Endothelial cell (in vitro differentiated cells): ENCODE results near the gene TENM4. TPM values are rescaled to one million over a fixed set of nuclear protein-coding genes. Genes with fewer than 3 reads are reported as not detected.
A peak's percentile ranks its signal among the peaks of the same experiment; 100 is the strongest.

Experiments
- DNase-seq: peaks from one replicate; pipeline ENCODE4 v3.0.0; 2021; ENCODE audit warnings: low spot score
- H3K27ac Mint-ChIP-seq: one replicate; pipeline ENCODE4 v1.8.0; 2021; ENCODE audit warnings: mixed read lengths, inconsistent platforms; ENCODE audit not compliant: unreplicated experiment
- H3K27me3 Mint-ChIP-seq: one replicate; pipeline ENCODE4 v1.8.0; 2021; ENCODE audit warnings: mild to moderate bottlenecking, moderate library complexity, mixed read lengths, inconsistent platforms; ENCODE audit not compliant: unreplicated experiment
- H3K36me3 Mint-ChIP-seq: one replicate; pipeline ENCODE4 v1.8.0; 2021; ENCODE audit warnings: mild to moderate bottlenecking, low read depth, mixed read lengths, inconsistent platforms; ENCODE audit not compliant: unreplicated experiment
- H3K4me1 Mint-ChIP-seq: one replicate; pipeline ENCODE4 v1.8.0; 2021; ENCODE audit warnings: mild to moderate bottlenecking, mixed read lengths, inconsistent platforms; ENCODE audit not compliant: unreplicated experiment
- H3K4me3 Mint-ChIP-seq: one replicate; pipeline ENCODE4 v1.8.0; 2021; ENCODE audit warnings: mild to moderate bottlenecking, mixed read lengths, inconsistent platforms; ENCODE audit not compliant: unreplicated experiment
- H3K9me3 Mint-ChIP-seq: one replicate; pipeline ENCODE4 v1.8.0; 2021; ENCODE audit warnings: mixed read lengths, inconsistent platforms; ENCODE audit not compliant: unreplicated experiment
- CTCF ChIP-seq: fragments of 200-600 bp; sonication (generic); IDR thresholded peaks from one replicate; pipeline ENCODE4 v1.5.0; 2021; ENCODE audit warnings: antibody characterized with exemption; ENCODE audit not compliant: unreplicated experiment
- total RNA-seq: library from RNA; stranded (reverse); fragmentation: NEBNext Ultra II Directional; extraction: Animal tissue kit (Norgen Biotek cat#: 25700); gene quantifications from one replicate; pipeline ENCODE4 v1.2.1, GENCODE V29; 2021; ENCODE audit not compliant: unreplicated experiment

TENM4 gene
- total RNA-seq, 1 donor from 2014 or later, result 1.8 TPM

GRCh38 chr11:79060081-79060953, 380.5 kb downstream of the TENM4 start:
- Mint-ChIP-seq H3K27me3 (no peaks in the 10 kb centered on the region), H3K36me3 (no peaks in the 10 kb centered on the region), H3K4me3 (no peak overlapping the region), H3K9me3 (no peaks in the 10 kb centered on the region), H3K4me1 (no peaks in the 10 kb centered on the region), H3K27ac (peak overlapping the region; percentile 48)
- no peak for DNase-seq
- no peak for TF ChIP-seq CTCF

GRCh38 chr11:79059141-79059540, 381.7 kb downstream of the TENM4 start:
- Mint-ChIP-seq H3K36me3 (no peaks in the 10 kb centered on the region), H3K27ac (no peak overlapping the region), H3K4me1 (no peaks in the 10 kb centered on the region), H3K4me3 (no peak overlapping the region), H3K27me3 (no peaks in the 10 kb centered on the region), H3K9me3 (no peaks in the 10 kb centered on the region)
- DNase-seq, result no peak
- no peak for TF ChIP-seq CTCF

GRCh38 chr11:79055856-79056631, 384.8 kb downstream of the TENM4 start:
- H3K9me3 Mint-ChIP-seq, result no peaks in the 10 kb centered on the region
- no peak for DNase-seq
- no peaks in the 10 kb centered on the region for H3K36me3 Mint-ChIP-seq
- no peak overlapping the region for H3K27ac Mint-ChIP-seq
- H3K4me3 Mint-ChIP-seq, result no peak overlapping the region
- no peaks in the 10 kb centered on the region for H3K27me3 Mint-ChIP-seq
- TF ChIP-seq CTCF, result no peak
- H3K4me1 Mint-ChIP-seq, result no peaks in the 10 kb centered on the region

- Mint-ChIP-seq H3K27me3 (no peaks in the 10 kb centered on the region), H3K27ac (no peak overlapping the region), H3K4me1 (no peaks in the 10 kb centered on the region), H3K36me3 (no peaks in the 10 kb centered on the region), H3K9me3 (no peaks in the 10 kb centered on the region), H3K4me3 (no peak overlapping the region)
- DNase-seq, result no peak
- TF ChIP-seq CTCF, result no peak
Measured at GRCh38 chr11:79054636-79055035, 386.2 kb downstream of the TENM4 start.

GRCh38 chr11:79052544-79052943, 388.3 kb downstream of the TENM4 start:
- no peak for TF ChIP-seq CTCF
- H3K36me3 Mint-ChIP-seq, result no peaks in the 10 kb centered on the region
- H3K9me3 Mint-ChIP-seq, result no peaks in the 10 kb centered on the region
- H3K4me3 Mint-ChIP-seq, result no peak overlapping the region
- peaks cover 4% of the 10 kb centered on the region for H3K27me3 Mint-ChIP-seq
- DNase-seq, result peak; percentile 36
- no peaks in the 10 kb centered on the region for H3K4me1 Mint-ChIP-seq
- H3K27ac Mint-ChIP-seq, result no peak overlapping the region
